ENCODE data around the gene NUCB2. TPM values are rescaled to one million over a fixed set of nuclear protein-coding genes. Genes with fewer than 3 reads are reported as not detected.

NUCB2 gene
- total RNA-seq, 1 donor from 2014 or later: 54.2 TPM

DNA sequence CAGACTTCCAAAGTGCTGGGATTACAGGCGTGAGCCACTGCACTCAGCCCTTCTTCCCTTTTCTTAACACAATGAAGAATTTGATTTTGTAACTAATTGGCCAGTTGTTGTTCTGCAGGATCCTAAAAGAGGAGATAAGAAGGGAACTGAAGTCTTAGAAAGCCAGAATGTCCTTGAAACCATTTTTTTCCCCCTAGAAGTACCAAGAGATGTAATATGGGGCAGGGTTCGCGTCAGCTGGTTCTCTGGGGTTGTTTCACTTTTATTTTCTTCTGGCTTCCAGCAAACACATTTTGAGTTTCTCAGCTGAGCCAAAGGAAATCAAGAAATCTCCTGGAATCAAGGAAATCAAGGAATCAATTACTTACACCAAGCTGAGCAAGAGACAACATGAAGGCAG lies 7.6 kb upstream of the NUCB2 start:
- DNase-seq: no peak

DNA sequence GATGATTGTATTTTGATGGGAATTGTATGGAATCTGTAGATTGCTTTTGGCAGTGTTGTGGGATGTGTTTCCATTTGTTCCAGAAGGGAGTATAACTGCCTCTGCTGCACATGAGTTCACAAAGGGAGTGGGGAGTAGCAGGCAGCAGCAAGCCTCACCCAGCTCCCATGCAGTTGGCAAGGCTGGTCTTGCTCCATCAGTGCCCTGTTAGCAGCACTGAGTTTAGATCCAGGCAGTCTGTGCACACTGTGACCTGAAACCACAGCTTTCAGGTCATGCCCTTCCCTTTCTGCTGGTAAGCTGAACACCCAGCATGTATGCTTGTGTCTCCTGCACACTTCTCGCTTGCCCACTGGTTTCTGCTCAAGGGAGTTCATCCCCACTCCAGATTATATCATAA lies 3.7 kb upstream of the NUCB2 start:
- no peak for DNase-seq

DNA sequence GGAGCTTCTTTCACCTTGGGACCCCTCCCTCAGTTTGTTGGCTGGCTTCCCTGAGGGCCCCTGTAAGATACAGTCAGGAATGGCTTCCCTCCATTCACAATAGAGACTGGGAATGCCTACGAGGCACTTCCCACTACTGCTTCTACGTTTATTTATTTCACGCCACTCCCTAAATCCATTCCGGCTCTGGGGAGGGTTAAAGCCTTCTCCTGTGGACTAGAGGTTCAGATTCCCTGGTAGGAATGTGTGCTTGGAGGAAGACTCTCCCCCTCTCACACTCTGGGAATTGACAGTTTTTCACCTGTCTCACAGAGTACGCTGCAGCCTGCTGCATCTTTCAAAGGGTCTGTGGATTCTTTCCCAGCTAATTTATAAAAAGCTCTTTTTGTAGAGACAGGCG lies 3.3 kb upstream of the NUCB2 start:
- no peak for DNase-seq

DNA sequence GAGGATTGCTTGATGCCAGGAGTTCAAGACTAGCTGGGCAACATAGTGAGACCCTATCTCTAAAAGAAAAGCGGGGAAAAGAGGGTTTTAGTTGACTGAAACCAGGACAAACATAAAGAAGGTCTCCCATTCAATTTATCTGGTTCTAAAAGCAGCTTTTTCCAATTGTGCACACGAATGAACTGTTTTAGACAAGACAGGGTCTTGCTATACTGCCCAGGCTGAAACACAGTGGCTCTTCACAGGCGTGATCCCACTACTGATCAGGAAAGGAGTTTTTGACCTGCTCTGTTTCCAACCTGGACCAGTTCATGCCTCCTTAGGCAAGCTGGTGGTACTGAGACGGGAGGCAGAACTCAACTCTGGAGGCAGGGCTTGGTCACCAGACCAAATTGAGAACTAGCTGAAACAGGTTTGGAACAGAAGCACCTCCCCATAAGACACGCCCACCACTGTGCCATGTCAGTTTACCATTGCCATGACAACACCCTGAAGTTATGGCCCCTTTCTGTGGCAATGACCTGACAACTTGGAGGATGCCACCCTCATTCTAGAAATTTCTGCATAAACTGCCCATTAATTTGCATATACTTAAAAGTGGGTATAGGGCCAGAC lies 2.8 kb upstream of the NUCB2 start:
- DNase-seq: no peak

DNA sequence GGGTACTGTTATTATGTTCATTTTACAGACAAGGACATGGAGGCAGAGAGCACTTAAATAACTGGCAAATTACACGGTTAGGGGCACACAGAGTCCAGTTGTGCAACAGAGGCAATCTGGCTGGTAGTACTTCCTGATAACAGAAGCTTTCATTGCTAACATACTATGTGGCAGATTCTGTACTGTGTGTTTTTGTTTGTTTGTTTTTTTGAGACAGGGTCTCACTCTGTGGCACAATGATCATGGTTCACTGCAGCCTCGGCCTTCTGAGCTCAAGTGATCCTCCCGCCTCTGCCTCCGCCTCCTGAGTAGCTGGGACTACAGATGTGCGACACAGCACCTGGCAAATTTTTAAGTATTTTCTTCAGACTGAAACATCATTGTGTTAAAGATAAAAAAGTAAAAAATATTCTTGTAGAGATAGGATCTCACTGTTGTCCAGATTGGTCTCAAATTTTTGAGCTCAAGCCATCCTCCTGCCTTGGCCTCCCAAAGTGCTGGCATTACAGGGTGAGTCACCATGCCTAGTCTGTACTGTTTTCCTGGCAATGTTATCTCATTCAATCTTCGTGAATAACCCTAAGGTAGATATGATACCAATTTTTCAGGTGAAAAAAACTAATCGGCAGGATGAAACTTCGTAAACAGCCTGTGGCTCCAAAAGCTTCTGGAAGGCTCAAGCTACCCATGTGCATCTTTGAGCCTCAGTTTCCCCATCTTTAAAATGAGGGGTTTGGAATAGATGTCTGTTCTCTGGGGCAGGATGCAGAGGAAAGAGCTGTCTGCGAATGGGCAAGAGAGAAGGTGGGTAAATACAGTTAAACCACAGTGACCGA lies 921 bp upstream of the NUCB2 start:
- no peak for DNase-seq

DNA sequence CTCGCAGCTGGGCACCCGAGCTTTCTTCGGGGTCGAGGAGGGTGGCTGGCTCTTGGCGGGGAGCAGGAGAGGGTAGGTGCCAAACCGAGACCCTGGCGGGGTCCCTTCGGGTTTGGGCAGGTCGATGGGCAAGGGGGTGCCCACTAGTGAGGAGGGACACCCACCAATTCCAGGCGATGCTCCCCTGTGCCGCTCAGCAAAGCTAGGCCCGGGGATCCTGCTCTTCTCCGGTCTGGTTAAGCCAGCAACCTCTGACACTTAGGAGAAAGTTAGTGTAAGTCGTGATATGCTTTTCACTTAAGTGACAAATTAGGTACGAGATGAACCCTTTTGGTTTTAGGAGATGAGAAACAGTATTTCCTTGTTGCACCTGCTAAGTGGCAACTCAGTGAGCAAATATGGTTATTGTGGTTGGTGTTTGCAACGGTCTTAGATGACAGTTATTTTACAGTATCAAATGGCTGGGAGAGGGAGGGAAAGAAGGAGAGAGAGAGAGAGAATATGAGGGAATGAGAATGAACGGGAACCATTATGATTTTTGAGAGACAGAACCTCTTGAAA lies 565 bp downstream of the NUCB2 start:
- peak; percentile 43 for DNase-seq

DNA sequence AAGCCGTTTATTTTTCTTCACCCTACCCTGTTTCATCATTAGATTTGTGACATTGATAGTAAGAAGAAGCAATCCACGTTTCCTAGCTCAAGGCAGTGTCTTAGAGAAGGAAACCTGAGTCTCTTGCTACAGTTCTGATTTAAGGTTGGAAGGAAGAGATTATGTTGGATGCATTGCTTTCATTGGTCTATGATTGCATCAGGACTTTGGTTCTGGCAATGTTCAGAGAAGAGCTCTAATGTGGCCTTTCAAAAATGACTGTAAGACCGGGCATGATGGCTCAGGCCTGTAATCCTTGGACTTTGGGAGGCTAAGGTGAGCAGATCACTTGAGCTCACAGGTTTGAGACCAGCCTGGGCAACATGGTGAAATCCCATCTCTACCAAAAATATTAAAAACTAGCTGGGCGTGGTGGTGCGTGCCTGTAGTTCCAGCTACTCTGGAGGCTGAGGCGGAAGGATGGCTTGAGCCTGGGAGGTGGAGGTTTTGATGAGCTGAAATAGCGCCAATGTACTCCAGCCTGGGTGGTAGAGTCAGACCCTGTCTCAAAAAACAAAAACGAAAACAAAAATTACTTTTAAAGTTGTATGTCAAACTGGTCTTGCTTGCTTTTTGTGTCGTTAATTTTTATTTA lies 4.1 kb downstream of the NUCB2 start:
- no peak for DNase-seq

DNA sequence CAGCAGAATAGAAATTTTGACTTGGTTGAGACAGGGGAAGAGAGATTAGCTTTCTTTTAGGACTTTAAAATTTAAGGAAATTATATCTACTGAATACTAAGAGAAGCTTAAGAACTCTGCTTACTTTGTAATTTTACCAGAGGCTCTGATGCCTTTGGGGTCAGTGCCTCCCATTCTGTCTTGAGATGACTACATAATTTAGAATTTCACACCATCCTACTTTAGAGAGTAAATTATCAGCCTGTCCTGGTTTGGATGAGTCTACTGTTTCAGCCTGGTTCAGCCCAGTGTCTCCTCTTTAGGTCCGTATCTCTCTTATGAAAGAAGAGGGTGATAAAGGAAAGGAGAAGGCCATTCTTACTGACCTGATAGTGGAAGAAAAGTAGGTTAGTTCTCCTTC lies 9.8 kb downstream of the NUCB2 start:
- no peak for DNase-seq

DNA sequence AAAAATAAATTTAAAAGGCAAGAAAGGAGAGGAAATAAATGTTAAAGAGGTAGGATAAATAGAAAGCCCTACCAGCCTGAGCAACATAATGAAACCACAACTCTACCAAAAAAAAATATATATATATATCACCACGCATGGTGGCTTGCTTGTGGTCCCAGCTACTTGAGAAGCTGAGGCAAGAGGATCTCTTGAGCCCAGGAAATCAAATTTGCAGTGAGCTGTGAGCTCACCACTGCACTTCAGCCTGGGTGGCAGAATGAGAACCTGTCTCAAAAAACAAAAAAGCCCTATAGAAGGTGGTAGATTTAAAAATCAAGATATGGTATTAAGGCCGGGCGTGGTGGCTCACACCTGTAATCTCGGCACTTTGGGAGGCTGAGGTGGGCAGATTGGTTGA lies 10.5 kb downstream of the NUCB2 start:
- DNase-seq: no peak

DNA sequence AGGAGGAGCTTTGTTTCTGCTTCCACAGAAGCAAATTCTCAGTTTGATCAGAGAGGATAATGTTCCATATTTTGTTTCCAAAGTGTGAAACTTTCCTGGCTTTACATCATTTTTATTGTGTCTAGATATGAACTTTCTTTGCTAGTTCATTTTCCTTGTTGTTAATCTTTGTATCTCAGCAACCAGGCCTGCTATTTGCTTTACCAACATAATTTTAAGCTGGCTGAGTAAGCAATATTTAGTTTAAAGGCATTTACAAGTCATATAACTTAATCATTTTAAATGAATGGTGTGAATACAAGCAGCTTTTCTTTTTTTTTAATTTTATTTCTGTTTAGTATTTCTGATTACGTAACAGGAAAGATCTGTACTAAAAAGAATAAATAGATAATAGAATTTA lies 15.2 kb downstream of the NUCB2 start:
- DNase-seq: no peak

DNA sequence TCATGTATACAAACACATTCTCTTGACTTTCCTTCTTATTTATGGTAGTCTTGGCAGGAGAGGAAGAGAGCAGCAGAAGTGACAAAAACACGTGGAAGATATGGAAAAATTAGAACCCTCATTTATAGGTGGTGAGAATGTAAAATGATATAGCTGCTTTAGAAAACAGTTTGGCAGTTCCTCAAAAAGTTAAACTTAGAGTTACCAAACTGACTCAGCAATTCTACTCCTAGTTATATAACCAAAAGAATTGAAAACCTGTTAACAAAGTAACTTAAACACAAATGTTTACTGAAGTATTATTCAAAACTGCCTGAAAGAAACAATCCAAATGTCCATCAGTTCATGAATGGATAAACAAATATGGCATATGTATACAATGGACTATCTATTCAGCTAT lies 16.8 kb downstream of the NUCB2 start:
- DNase-seq: no peak

DNA sequence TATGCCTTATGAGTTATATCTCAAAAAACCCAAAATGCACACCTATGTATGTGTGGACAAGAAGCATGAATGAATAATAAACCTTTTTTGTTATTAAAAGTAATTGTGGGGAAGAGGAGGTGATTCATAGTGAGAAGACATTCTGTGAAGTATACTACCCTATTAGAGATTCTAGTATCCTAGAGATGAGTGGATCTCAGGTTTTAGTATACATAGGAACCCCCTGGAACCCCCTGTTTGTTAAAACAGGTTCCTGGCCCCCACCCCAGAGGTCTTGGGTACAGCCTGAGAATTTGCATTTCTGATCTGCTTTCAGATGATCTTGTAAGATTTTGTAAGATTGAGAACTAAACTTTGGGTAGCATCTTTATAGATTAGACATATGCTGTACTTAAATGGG lies 17.5 kb downstream of the NUCB2 start:
- no peak for DNase-seq

DNA sequence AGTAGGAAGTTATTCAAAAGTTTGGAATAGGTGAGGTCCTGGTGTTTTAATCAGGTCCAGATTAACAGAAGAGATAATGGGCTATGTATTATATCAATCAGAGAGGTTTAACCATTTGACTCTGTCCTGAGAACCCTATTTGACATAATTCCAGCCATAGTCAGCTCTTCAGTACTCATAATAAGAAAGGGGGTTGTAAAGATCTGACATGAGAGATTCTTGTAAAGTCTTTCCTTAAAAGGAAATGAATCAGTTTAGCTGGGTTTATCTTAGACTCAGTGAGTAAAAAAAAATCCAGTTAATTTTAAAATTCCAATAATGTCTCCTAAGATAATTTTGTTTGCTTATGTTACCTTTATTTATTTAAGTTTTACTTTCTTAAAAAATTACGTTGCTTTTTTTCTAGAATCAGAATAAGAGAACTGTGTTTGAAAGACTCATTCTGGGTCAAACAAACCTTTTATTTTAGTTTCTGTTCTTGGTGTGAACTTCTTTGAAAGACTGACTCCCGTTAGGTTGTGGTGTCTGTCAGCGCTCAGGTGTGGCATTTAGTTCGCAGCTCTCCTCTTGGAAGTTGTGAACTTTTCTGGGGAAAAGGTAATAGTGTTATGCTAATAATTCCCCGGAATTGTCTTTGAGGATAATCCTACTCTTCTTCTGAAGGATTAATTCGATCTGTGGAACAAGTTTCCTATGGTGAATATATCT lies 20.5 kb downstream of the NUCB2 start:
- DNase-seq: no peak

DNA sequence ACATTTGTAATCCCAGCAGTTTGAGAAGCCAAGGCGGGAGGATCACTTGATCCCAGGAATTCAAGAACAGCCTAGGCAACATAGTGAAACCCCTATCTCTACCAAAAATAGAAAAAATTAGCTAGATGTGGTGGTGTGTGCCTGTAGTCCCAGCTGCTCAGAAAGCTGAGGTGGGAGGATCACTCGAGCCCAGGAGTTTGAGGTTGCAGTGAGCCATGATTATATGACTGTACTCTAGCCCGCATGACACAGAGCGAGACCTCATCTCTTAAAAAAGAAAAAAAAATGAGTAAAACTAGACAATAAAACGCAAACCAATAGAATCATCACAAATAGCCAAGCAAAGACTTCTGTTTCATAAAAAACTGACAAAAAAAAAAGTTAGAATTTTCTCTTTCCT lies 21.8 kb downstream of the NUCB2 start:
- no peak for DNase-seq

DNA sequence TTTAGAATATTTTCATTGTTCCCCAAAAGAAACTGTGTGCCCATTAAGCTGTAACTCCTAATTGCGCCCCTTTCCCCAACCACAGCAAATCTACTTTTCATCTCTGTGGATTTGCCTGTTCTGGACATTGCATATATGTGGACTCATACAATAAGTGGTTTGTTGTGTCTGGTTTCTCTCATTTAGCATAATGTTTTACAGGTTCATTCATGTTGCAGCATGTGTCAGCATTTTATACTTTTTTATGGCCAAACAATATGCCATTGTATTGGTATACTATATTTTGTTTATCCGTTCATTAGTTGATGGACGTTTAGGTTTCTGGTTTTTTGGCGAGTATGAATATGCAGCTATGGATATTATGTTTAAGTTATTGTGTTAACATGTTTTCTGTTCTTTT lies 23.8 kb downstream of the NUCB2 start:
- DNase-seq: no peak

DNA sequence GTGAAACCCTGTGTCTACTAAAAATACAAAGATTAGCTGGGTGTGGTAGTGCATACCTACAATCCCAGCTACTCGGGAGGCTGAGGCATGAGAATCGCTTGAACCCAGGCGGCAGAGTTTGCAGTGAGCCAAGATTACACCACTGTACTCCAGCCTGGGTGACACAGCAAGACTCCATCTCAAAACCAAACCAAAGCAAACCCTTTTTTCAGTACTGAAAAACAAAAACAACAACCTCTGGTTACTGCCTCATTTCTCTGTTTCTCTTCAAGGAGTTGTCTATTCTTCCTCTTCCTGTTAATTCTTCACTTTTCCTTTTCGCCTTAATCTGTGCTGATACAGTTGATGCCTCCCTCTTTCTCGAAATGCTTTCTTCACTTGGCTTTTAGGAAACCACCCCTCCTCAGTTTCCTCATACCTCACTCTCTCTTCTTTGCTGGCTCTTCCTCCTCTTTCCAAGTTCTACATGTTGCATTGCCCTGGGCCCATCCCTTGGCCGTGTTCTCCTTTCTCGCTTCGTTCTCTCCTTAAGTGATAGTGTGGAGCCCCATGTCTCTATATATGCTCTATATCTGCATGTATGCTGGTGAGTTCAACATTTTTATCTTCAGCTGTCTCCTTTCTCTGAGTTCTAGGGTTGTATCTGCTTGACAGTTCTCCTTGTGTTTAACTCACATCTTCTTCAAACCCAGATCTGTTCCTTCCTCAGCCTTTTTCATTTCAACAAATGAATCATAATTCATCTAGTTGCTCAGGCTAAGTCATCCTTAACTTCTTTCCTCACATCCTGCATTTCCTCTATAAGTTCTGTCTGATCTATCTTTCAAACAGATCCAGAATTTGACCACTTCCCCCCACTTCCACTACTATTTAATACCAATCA lies 37.1 kb downstream of the NUCB2 start:
- no peak for DNase-seq

DNA sequence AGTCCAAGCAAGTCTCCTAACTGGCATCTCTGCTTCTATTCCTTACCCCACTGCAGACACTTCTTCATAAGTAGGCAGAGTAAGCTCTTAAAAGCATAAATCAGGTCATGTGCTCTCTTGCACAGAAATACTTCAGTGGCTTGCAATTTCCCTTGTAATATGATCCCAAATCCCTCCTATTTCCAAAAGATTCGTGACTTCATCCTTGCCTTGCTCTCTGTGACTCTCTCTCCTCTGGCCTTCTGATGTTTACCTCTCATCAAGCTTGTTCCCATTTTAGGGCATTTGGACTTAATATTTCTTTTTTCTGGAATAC lies 37.7 kb downstream of the NUCB2 start:
- DNase-seq: peak; percentile 9

DNA sequence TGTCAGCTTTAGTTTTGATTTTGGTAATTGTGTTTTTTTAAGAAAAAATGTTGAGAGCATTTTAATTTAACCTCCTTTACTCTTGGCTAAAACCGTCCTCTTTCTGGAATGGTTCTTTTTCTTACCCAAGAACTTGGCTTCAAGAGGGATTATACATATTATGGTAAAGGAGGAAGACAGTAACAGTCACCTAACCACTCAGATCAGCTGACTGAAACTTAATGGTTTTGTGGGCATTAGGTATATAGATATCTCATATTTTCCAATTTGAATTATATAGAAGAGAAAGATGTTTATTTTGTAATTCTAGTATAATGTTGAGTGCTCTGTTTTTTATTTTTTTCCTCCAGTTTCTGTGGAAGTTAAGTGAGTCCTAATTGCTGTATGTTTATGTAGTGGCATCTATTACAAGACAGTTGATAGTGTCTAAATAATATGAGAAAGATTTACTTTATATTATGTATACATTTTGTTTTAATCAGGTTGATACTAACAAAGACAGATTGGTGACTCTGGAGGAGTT lies 38.4 kb downstream of the NUCB2 start:
- no peak for DNase-seq

DNA sequence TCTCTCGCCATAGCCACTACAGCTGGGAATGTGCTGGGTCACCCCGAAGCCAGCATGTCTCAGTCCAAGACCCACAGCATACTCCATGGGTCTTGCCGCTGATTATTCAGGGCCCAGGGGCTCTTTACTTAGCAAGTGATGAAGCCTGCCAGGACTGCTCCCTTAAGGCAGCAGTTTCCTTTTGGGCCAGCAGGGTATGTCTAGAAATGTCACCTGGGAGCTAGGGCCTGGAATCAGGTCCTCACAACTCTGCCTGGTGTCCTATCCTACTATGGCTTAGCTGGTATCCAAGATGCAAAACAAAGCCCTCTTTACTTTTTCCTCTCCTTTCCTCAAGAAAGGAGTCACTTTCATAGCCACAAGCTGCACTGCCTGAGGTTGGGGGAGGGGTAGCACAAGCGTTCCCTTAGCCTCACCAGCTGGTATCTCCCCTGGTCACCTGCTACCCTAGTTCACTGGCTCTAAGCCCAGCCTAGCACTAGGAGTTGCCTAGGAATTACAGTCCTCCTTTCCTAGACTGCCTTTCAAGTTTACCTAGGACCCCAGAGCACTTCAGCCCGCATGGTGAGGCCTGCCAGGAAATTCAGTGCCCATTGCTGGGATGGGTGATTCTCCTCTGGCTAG lies 52.4 kb downstream of the NUCB2 start:
- no peak for DNase-seq

DNA sequence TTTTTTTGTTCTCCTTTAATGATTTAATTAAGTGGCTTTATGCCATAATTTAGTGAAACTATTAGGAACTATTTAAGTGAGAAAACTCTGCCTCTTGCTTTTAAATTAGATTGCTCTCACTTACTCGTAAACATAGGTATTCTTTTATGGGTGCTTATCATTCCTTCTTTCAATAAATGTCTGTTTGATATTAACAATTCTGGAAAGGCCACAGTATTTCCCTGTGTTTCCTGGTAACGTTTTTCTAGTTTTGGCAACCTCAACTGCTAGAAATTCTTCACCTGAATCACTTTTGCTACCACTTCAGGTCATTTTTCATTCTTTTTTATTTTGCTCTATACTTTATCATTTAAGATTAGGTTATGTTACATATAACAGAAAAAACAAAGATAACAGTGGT lies 55.1 kb downstream of the NUCB2 start:
- no peak for DNase-seq

Data from tongue (tissue), 2 donors.